ENCODE results near the gene UNC119B.

GRCh38 chr12:120678572-120678971 lies 31.7 kb upstream of the UNC119B start:
- TF ChIP-seq, protein P1, sequence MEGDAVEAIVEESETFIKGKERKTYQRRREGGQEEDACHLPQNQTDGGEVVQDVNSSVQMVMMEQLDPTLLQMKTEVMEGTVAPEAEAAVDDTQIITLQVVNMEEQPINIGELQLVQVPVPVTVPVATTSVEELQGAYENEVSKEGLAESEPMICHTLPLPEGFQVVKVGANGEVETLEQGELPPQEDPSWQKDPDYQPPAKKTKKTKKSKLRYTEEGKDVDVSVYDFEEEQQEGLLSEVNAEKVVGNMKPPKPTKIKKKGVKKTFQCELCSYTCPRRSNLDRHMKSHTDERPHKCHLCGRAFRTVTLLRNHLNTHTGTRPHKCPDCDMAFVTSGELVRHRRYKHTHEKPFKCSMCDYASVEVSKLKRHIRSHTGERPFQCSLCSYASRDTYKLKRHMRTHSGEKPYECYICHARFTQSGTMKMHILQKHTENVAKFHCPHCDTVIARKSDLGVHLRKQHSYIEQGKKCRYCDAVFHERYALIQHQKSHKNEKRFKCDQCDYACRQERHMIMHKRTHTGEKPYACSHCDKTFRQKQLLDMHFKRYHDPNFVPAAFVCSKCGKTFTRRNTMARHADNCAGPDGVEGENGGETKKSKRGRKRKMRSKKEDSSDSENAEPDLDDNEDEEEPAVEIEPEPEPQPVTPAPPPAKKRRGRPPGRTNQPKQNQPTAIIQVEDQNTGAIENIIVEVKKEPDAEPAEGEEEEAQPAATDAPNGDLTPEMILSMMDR (IDR thresholded peaks at IDR 0.05; ENCODE audit: low read depth, low read length, missing input control): no peak
- TF ChIP-seq JUND (IDR thresholded peaks at IDR 0.05) (no peak), YY1 (IDR thresholded peaks at IDR 0.05) (no peak), REST (IDR thresholded peaks at IDR 0.05) (no peak), TAF1 (conservative IDR thresholded peaks at IDR 0.05) (no peak), SP1 (IDR thresholded peaks at IDR 0.05) (no peak), RXRA (IDR thresholded peaks at IDR 0.05) (no peak), RAD21 (IDR thresholded peaks at IDR 0.05) (no peak), FOXA1 (IDR thresholded peaks at IDR 0.05) (no peak)

All from liver (tissue), 3 donors.